Ascending aorta (tissue), 2 donors: ENCODE results near the gene SH3BGRL2. TPM values are rescaled to one million over a fixed set of nuclear protein-coding genes. Genes with fewer than 3 reads are reported as not detected.

ENCODE experiments used
- DNase-seq, 2 donors: peaks; one replicate each; pipeline ENCODE4 v3.0.0-alpha.2; 2019; ENCODE audit warnings: low spot score in 2 of 2
- H3K27ac ChIP-seq, 2 donors: fragments of 200-600 bp; sonication (generic); one replicate each; pipeline ENCODE4 v1.5.1; 2016 to 2017; ENCODE audit warnings: mild to moderate bottlenecking in 1 of 2
- H3K27me3 ChIP-seq: fragments of 200-600 bp; sonication (generic); one replicate; pipeline ENCODE4 v1.5.1; 2017
- H3K36me3 ChIP-seq, 2 donors: fragments of 200-600 bp; sonication (generic); one replicate each; pipeline ENCODE4 v1.5.1; 2016
- H3K4me1 ChIP-seq, 2 donors: fragments of 200-600 bp; sonication (generic); one replicate each; pipeline ENCODE4 v1.5.1; 2016 to 2017; ENCODE audit warnings: mild to moderate bottlenecking in 1 of 2
- H3K4me3 ChIP-seq, 2 donors: fragments of 200-600 bp; sonication (generic); one replicate each; pipeline ENCODE4 v1.5.1; 2016 to 2017; ENCODE audit warnings: mild to moderate bottlenecking in 1 of 2
- H3K9me3 ChIP-seq, 2 donors: fragments of 200-600 bp; sonication (generic); one replicate each; pipeline ENCODE4 v1.5.1; 2016
- intact Hi-C: fragments of 100-400 bp; cut with DNase I; formaldehyde crosslinking; loops from one replicate; pipeline ENCODE4 v1.15.1; 2023
- total RNA-seq: library from RNA; depleted of rRNA; stranded (reverse); fragments of >200 nt; gene quantifications from one replicate; pipeline ENCODE4 v1.1.0, GENCODE V29; 2016
- TF ChIP-seq, protein P1 (sequence below), 3 experiments: fragments of 200-600 bp in 2 of 3; fragments of 450-650 bp in 1 of 3; sonication (generic) in 2 of 3; IDR thresholded peaks; one replicate each; pipeline ENCODE4 v1.5.1; 2016 to 2019; ENCODE audit warnings: antibody characterized with exemption in 3 of 3, mild to moderate bottlenecking in 1 of 3, moderate library complexity in 1 of 3

SH3BGRL2 gene
- total RNA-seq, 1 donor from 2014 or later = 73.0 TPM

DNA sequence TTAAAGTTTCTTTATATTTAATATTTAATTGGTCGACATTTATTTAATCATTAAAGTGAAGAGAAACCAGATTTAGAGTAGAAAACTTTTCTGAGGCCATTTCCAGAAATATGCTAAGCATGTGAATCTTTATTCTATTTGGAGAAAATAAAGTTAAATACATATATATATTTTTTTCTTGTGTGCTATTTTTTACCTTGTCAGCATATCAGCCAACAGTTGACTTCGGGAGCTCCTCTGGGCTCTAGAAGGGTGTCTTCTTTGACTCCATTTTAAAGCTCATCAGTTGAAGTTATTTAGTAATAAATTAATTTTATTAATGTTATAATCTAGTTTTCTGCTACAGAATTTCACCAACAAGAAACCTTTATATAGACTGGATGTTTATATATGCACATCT lies 73.1 kb downstream of the SH3BGRL2 start:
- Histone ChIP-seq H3K27ac (no peak overlapping the region), H3K4me1 (no peaks in the 10 kb centered on the region), H3K36me3 (no peaks in the 10 kb centered on the region), H3K27me3 (no peaks in the 10 kb centered on the region), H3K4me3 (no peak overlapping the region), H3K9me3 (no peaks in the 10 kb centered on the region)
- intact Hi-C loops = no loop called here
- no peak for DNase-seq
- TF ChIP-seq, protein P1, sequence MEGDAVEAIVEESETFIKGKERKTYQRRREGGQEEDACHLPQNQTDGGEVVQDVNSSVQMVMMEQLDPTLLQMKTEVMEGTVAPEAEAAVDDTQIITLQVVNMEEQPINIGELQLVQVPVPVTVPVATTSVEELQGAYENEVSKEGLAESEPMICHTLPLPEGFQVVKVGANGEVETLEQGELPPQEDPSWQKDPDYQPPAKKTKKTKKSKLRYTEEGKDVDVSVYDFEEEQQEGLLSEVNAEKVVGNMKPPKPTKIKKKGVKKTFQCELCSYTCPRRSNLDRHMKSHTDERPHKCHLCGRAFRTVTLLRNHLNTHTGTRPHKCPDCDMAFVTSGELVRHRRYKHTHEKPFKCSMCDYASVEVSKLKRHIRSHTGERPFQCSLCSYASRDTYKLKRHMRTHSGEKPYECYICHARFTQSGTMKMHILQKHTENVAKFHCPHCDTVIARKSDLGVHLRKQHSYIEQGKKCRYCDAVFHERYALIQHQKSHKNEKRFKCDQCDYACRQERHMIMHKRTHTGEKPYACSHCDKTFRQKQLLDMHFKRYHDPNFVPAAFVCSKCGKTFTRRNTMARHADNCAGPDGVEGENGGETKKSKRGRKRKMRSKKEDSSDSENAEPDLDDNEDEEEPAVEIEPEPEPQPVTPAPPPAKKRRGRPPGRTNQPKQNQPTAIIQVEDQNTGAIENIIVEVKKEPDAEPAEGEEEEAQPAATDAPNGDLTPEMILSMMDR (IDR thresholded peaks at IDR 0.05) = no peak

DNA sequence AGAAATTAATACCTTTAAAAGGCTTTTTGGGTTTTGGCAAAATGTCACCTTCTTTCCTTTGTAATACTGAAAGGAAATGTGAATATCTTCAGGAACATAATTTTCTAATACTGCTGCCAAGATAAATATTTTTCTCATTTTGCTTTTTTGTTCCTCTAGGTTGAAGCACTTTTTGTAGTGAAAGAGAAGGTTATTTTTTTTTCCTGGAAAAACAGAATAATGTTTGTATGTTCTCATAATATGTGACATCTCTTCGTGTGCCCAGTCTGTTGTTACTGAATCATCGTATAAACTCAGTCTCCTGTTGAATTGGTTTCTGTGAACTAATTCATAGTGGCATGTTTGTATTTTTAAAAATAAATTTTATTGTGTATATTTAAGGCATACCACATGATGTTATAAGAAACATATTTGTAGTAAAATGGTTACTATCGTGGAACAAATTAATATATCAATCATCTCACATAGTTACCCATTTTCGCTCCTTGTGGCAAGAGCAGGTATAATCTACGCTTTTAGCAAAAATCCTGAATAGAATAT lies 74.4 kb downstream of the SH3BGRL2 start:
- Histone ChIP-seq H3K4me3 (no peak overlapping the region), H3K27ac (no peak overlapping the region), H3K9me3 (no peaks in the 10 kb centered on the region), H3K27me3 (no peaks in the 10 kb centered on the region), H3K4me1 (no peaks in the 10 kb centered on the region), H3K36me3 (no peaks in the 10 kb centered on the region)
- intact Hi-C loops = no loop called here
- DNase-seq = no peak
- TF ChIP-seq, protein P1 (IDR thresholded peaks at IDR 0.05) = no peak

DNA sequence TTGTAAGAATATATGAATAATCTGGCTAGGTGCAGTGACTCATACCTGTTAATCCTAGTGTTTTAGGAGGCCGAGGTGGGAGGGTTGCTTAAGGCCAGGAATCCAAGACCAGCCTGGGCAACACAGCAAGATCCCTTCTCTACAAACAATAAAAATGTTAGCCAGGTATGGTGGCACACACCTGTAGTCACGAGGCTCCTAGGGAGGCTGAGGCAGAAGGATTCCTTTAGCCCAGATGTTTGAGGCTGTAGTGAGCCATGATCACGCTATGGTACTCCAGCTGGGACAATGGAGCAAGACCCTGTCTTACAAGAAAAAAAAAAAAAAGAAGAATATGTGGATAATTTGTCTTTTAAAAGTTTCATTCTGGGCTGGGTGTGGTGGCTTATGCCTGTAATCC lies 75.4 kb downstream of the SH3BGRL2 start:
- Histone ChIP-seq H3K27me3 (no peaks in the 10 kb centered on the region), H3K27ac (no peak overlapping the region), H3K9me3 (no peaks in the 10 kb centered on the region), H3K4me3 (no peak overlapping the region), H3K36me3 (no peaks in the 10 kb centered on the region), H3K4me1 (no peaks in the 10 kb centered on the region)
- no peak for DNase-seq
- TF ChIP-seq, protein P1 (IDR thresholded peaks at IDR 0.05) = no peak
- intact Hi-C loops = no loop called here

DNA sequence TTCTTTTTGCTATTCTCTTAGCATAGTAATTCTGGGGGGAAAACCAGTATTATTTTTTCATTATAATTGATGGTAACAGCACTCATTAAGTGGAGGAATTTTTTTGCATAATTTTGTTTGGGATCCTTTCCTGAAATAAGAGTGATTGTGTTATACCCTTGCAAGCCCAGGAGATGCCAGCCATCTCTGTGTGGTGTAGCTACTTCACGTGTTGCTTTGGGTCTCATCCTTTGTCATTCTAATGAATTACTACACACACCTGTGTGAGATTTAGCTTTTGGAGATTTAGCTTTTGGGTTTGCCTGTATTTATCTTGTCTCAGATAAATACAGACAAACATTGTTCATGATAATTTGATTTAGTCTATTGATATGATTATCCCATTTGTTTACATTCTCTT lies 76.5 kb downstream of the SH3BGRL2 start:
- intact Hi-C loops = no loop called here
- no peak overlapping the region for H3K27ac ChIP-seq
- DNase-seq = no peak
- H3K36me3 ChIP-seq = no peaks in the 10 kb centered on the region
- no peaks in the 10 kb centered on the region for H3K9me3 ChIP-seq
- TF ChIP-seq, protein P1 (IDR thresholded peaks at IDR 0.05) = no peak
- no peaks in the 10 kb centered on the region for H3K27me3 ChIP-seq
- no peaks in the 10 kb centered on the region for H3K4me1 ChIP-seq
- no peak overlapping the region for H3K4me3 ChIP-seq

DNA sequence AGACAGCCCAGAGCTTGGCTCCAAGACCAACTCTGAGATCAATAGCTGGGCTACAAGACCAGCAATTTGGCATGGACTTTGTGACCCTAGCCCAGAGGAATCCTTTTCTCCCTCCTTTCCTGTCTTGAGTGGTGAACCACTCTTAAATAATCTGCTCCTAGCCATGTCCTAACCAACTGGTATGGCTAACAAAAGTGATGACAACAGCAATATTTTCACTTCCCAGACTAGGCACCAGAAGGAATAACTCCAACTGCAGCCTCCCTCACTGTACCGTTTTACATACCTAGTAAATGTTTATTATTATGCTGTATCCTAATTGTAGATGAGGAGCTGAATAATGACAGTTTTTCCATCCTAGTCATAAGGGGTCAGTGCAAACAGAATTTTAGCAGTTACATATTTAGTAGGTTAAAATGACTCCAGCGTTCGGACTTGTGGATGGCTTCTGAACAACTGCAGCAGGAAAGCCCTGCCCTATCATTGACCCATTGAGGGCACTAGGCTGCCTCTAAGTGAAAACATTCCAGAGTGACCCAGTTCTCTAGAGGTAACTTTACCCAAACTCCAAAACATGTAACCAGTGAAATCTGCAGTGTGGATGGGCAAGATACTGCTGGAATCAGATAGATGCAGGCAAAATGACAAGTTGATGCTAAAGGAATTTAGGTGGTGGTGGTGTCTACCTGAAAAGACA lies 77.1 kb downstream of the SH3BGRL2 start:
- TF ChIP-seq, protein P1 (IDR thresholded peaks at IDR 0.05) = no peak
- Histone ChIP-seq H3K27me3 (no peaks in the 10 kb centered on the region), H3K9me3 (no peaks in the 10 kb centered on the region), H3K4me3 (no peak overlapping the region), H3K36me3 (no peaks in the 10 kb centered on the region), H3K4me1 (no peaks in the 10 kb centered on the region), H3K27ac (no peak overlapping the region)
- intact Hi-C loops = no loop called here
- no peak for DNase-seq
